K562 treated with DMSO at 1 percent for 12 hours (cell line): ENCODE measurements around the gene PPAN. TPM values are rescaled to one million over a fixed set of nuclear protein-coding genes. Genes with fewer than 3 reads are reported as not detected.

ENCODE experiments used
- total RNA-seq: library from RNA; unstranded; fragments of 300-600 nt; gene quantifications from 2 replicates; pipeline ENCODE4 v1.2.3, GENCODE V29; 2022; ENCODE audit not compliant: insufficient read depth

Gene PPAN, protein sequence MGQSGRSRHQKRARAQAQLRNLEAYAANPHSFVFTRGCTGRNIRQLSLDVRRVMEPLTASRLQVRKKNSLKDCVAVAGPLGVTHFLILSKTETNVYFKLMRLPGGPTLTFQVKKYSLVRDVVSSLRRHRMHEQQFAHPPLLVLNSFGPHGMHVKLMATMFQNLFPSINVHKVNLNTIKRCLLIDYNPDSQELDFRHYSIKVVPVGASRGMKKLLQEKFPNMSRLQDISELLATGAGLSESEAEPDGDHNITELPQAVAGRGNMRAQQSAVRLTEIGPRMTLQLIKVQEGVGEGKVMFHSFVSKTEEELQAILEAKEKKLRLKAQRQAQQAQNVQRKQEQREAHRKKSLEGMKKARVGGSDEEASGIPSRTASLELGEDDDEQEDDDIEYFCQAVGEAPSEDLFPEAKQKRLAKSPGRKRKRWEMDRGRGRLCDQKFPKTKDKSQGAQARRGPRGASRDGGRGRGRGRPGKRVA
- total RNA-seq, result 22.9 and 29.3 TPM in 2 replicates

DNA sequence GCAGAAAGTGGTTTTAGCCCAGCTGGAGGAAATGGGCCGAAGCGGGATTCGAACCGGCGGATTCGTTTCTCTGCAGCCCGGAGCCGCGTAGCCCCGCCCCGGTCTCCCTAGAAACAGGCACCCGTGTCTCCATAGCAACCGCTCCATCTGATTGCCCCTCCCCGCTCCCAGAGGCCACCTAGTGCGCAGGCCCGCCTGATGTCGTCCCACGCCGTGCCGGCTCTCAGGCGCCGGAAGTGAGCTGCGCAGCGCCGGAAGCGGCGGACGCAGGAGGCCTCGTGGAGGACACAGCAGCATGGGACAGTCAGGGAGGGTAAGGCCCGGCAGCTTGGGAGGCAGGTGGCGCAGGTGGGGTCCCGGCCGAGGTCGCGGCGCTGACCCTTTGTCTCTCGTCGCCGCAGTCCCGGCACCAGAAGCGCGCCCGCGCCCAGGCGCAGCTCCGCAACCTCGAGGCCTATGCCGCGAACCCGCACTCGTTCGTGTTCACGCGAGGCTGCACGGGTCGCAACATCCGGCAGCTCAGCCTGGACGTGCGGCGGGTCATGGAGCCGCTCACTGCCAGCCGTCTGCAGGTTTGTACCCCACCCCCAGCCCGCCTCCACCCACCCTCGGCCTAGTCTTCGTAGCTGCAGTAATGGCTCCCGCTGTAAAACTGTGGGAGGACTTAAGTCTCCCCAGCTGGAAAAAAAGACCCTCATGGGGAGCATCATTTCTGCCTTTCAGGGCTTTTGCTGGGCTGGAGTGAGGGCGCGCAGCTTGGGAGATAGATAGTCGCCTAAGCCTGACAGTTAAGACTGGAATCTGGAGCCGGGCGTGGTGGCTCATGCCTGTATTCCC, at the start of gene PPAN:
TSS of gene PPAN (plus strand) at position 263 of the 837 bp plus-strand sequence. CDS start at position 296, 33 bp downstream.

DNA sequence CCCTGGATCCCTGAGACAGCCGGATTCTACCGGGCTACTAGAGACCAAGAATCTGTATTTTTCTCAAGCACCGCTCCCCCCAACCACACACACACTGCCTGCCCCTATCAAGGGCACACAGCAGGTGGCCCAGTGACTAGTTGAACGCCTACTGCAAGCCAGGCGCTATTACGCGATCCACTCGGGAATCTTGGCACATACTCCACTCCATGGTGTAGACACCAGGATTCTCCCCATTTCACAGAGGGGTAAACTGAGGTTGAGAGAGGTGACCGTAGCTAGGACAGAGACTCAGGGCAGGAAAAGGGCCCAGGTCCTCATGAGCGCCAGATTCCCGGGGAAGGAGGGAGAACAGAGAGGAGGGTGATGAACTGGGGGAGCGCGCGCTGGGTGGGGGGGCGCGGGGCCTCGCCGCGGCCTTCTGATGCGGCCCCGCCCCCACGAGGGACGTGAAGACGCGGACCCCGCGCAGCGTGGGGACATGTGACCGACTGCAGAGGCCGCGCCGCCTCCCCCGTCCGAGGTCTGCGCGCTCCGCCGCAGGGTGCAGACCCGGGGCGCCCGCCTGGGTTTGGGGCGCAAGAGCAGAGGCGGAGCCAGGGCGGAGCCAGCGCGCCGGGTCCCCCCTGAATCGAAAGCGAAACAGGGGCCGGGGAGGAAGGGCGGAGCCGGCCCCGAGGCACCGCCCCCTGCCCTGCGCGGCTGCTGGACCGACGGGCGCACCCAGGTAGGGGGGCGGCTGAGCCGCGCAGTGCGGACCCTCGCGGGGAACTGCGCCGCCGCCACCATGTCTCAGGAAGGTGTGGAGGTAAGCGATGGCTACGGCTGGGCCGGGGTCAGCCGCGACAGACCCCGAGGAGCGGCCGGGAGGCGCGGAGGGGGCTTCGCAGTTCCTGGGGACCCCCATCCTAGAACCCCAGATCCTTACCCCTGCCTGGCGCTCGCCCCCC, 20.2 kb upstream of the PPAN start, which contains the start of gene SHFL:
TSS of gene SHFL (plus strand) at position 677 of the 950 bp plus-strand sequence. CDS start at position 788, 111 bp downstream.

DNA sequence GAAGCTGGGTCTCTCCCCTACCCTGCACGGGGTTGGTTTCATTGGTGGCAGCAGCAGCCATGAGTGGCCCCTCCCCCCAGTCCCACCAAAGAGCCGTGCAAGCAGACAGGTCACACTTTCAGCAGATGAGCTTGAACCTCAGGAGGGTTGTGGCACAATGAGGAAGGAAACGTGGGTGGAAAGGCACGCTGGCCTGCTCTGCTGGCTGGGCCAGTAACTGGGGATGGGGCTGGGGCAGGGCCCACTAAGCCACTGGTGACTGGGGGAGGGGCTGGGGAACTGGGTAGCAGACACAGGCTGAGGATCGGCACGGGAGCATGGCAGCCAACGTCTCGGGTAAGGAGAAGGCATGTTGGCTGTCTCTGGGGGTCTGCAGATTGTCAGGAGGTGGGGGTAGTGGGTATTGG, 5.2 kb downstream of the PPAN start, which contains the start of gene P2RY11:
TSS of gene P2RY11 (plus strand) at position 289 of the 407 bp plus-strand sequence. CDS start at position 318, 29 bp downstream.

Other genes with a start within 250 kb of the PPAN start
- not detected in 2 replicates for gene OLFM2, start 169.8 kb upstream of the PPAN start, total RNA-seq
- gene COL5A3, start 95.9 kb upstream of the PPAN start, total RNA-seq, result not detected in 2 replicates
- gene RDH8, start 92.9 kb upstream of the PPAN start, total RNA-seq, result not detected in 2 replicates
- gene SHFL, start 20.0 kb upstream of the PPAN start, total RNA-seq, result 14.6 and 24.1 TPM in 2 replicates
- gene ANGPTL6, start 3.7 kb upstream of the PPAN start, total RNA-seq, result 0.84 TPM in 1 of 2 replicates, not detected in the other
- gene P2RY11, start 5.3 kb downstream of the PPAN start, total RNA-seq, result 6.0 and 9.5 TPM in 2 replicates
- gene EIF3G, start 13.5 kb downstream of the PPAN start, total RNA-seq, result 312 and 388 TPM in 2 replicates
- 95.8 and 157 TPM in 2 replicates for gene DNMT1, start 88.6 kb downstream of the PPAN start, total RNA-seq
- 0.93 and 2.8 TPM in 2 replicates for gene S1PR2, start 125.0 kb downstream of the PPAN start, total RNA-seq
- gene MRPL4, start 145.9 kb downstream of the PPAN start, total RNA-seq, result 107 and 119 TPM in 2 replicates
- 50.8 and 121 TPM in 2 replicates for gene ICAM1, start 164.8 kb downstream of the PPAN start, total RNA-seq
- gene ICAM4, start 180.6 kb downstream of the PPAN start, total RNA-seq, result 78.4 and 98.9 TPM in 2 replicates
- gene ICAM5, start 183.6 kb downstream of the PPAN start, total RNA-seq, result 16.8 and 26.7 TPM in 2 replicates
- 6.0 and 8.0 TPM in 2 replicates for gene ZGLP1, start 203.5 kb downstream of the PPAN start, total RNA-seq
- gene FDX2, start 209.7 kb downstream of the PPAN start, total RNA-seq, result 27.1 and 43.9 TPM in 2 replicates
- gene RAVER1, start 227.2 kb downstream of the PPAN start, total RNA-seq, result 32.1 and 76.4 TPM in 2 replicates
- 7.0 and 10.9 TPM in 2 replicates for gene ICAM3, start 233.3 kb downstream of the PPAN start, total RNA-seq